Measurements from ENCODE around the gene ATAD3C. TPM values are rescaled to one million over a fixed set of nuclear protein-coding genes. Genes with fewer than 3 reads are reported as not detected.
A peak's percentile ranks its signal among the peaks of the same experiment; 100 is the strongest.

Gene ATAD3C
- total and polyA plus RNA-seq, 10 of the 15 experiments (the other 5 are each of a cell fraction or from before 2014, with no cell fraction given): 0.03 to 3.1 (median 0.86) TPM

DNA sequence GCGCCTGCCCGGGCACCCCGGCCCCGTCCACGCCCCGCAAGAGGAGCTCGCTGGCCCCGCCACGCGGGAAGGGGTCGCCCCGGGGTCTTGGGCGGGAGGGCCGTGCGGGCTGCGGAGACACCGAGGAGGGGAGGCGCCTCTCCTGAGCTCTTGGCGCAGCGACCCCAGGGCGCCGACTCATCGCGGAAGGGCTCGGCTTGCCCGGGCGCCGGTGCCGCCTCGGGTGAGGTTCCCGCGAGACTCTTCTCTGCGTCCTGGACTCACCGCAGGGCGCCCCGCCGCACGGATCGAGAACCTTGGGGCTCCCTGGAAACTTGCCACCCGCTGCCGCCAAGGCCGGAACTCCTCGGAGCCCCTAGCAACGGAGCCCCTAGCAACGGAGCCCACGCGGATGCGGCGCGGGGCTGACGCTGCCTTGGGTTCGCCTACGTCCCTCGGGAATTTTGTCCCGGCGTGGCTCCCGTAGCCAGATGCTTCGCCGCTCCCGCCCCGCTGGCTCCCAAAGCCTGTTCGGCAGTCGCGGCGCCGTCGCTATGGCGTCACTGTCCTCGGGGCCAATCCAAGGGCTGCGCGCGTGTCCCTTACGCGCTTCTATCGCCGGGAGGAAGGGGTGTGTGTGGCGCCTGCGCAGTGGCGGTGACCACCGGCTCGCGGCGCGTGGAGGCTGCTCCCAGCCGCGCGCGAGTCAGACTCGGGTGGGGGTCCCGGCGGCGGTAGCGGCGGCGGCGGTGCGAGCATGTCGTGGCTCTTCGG is 62.2 kb downstream of the ATAD3C start, which contains the start of gene ATAD3A (continued):
- TF ChIP-seq NR2C1 (IDR thresholded peaks at IDR 0.05): no peak
- TF ChIP-seq KLF5 (IDR thresholded peaks at IDR 0.05; ENCODE audit: partially characterized antibody): no peak
- no peak for TF ChIP-seq CEBPB (IDR thresholded peaks at IDR 0.05; ENCODE audit: borderline replicate concordance in 1 of 2, low read depth in 2 of 2, low read length in 2 of 2)
- no peak for TF ChIP-seq ZBTB11 (CRISPR knock-in tag; IDR thresholded peaks at IDR 0.05)
- TF ChIP-seq POLR2A (IDR thresholded peaks at IDR 0.05; ENCODE audit: low read depth, low read length): peak; percentile 74; the same call in 1 of the 2 replicates
- TF ChIP-seq USF1 (IDR thresholded peaks at IDR 0.05; ENCODE audit: borderline replicate concordance, extremely low read length, insufficient read depth, low read depth, low read length): no peak
- TF ChIP-seq SMC3 (IDR thresholded peaks at IDR 0.05; ENCODE audit: borderline replicate concordance, low read length): no peak
- TF ChIP-seq RCOR1 (conservative IDR thresholded peaks at IDR 0.05; ENCODE audit: low read depth, low read length): peak; percentile 80; the same call in 1 of the 2 replicates
- TF ChIP-seq NR2C2 (IDR thresholded peaks at IDR 0.05; ENCODE audit: borderline replicate concordance, control insufficient read depth, insufficient read length, low read depth): no peak
- no peak for TF ChIP-seq RBBP5 (conservative IDR thresholded peaks at IDR 0.05)
- TF ChIP-seq MEF2B (IDR thresholded peaks at IDR 0.05; ENCODE audit: partially characterized antibody, poor library complexity, severe bottlenecking): peak; percentile 88
- no peak for TF ChIP-seq POLR2AphosphoS2 (IDR thresholded peaks at IDR 0.05; ENCODE audit: low read depth, low read length)
- no peak for TF ChIP-seq ETV6 (conservative IDR thresholded peaks at IDR 0.05 in 1 of 2, IDR thresholded peaks at IDR 0.05 in 1 of 2; ENCODE audit: borderline replicate concordance in 1 of 2, low read depth in 1 of 2)
- TF ChIP-seq DPF2 (IDR thresholded peaks at IDR 0.05): 0 out of 2 replicates have a peak, but pooled peaks have one; percentile 84
- TF ChIP-seq, protein P1, sequence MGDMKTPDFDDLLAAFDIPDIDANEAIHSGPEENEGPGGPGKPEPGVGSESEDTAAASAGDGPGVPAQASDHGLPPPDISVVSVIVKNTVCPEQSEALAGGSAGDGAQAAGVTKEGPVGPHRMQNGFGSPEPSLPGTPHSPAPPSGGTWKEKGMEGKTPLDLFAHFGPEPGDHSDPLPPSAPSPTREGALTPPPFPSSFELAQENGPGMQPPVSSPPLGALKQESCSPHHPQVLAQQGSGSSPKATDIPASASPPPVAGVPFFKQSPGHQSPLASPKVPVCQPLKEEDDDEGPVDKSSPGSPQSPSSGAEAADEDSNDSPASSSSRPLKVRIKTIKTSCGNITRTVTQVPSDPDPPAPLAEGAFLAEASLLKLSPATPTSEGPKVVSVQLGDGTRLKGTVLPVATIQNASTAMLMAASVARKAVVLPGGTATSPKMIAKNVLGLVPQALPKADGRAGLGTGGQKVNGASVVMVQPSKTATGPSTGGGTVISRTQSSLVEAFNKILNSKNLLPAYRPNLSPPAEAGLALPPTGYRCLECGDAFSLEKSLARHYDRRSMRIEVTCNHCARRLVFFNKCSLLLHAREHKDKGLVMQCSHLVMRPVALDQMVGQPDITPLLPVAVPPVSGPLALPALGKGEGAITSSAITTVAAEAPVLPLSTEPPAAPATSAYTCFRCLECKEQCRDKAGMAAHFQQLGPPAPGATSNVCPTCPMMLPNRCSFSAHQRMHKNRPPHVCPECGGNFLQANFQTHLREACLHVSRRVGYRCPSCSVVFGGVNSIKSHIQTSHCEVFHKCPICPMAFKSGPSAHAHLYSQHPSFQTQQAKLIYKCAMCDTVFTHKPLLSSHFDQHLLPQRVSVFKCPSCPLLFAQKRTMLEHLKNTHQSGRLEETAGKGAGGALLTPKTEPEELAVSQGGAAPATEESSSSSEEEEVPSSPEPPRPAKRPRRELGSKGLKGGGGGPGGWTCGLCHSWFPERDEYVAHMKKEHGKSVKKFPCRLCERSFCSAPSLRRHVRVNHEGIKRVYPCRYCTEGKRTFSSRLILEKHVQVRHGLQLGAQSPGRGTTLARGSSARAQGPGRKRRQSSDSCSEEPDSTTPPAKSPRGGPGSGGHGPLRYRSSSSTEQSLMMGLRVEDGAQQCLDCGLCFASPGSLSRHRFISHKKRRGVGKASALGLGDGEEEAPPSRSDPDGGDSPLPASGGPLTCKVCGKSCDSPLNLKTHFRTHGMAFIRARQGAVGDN (IDR thresholded peaks at IDR 0.05): 0 out of 2 replicates have a peak, but pooled peaks have one; percentile 55
- TF ChIP-seq GATAD2B (conservative IDR thresholded peaks at IDR 0.05; ENCODE audit: low read depth): peak; percentile 92
- no peak for TF ChIP-seq E2F8 (IDR thresholded peaks at IDR 0.05; ENCODE audit: low read depth, partially characterized antibody)

All from GM12878 (cell line).